ENCODE data around the gene PYCR2. TPM values are rescaled to one million over a fixed set of nuclear protein-coding genes. Genes with fewer than 3 reads are reported as not detected.

Gene PYCR2
- total RNA-seq, 4 donors from 2014 or later: 33.5 to 52.6 (median 45.6) TPM

- ATAC-seq (ENCODE audit: low FRiP score): peak; percentile 24
- TF ChIP-seq CTCF (IDR thresholded peaks at IDR 0.05): no peak
- no peak for DNase-seq (ENCODE audit: low spot score)
Observed at GRCh38 chr1:225881081-225881958, 42.7 kb downstream of the PYCR2 start.

- ATAC-seq (ENCODE audit: low FRiP score): no peak
- TF ChIP-seq CTCF (IDR thresholded peaks at IDR 0.05): no peak
- DNase-seq (ENCODE audit: low spot score): no peak
Observed at GRCh38 chr1:225880636-225881035, 43.4 kb downstream of the PYCR2 start.

DNA sequence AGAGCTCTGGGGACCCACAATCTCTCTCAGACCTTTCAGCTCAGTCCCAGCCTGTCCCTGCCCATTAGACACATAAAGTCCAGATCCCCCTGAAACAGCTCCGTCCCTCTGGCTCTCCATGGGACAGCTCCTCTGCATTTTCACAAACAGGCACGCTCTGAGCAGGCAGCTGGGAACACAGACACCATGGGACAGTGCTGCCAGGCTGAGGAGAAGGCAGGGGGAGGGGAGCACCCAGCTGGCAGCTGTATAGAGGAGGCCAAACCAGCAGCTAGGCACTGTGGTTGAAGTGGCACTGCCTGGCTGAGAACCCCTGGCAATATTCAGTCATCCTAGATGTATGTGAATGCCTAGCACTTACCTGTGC lies 43.8 kb downstream of the PYCR2 start:
- no peak for DNase-seq (ENCODE audit: low spot score)
- TF ChIP-seq CTCF (IDR thresholded peaks at IDR 0.05): no peak

DNA sequence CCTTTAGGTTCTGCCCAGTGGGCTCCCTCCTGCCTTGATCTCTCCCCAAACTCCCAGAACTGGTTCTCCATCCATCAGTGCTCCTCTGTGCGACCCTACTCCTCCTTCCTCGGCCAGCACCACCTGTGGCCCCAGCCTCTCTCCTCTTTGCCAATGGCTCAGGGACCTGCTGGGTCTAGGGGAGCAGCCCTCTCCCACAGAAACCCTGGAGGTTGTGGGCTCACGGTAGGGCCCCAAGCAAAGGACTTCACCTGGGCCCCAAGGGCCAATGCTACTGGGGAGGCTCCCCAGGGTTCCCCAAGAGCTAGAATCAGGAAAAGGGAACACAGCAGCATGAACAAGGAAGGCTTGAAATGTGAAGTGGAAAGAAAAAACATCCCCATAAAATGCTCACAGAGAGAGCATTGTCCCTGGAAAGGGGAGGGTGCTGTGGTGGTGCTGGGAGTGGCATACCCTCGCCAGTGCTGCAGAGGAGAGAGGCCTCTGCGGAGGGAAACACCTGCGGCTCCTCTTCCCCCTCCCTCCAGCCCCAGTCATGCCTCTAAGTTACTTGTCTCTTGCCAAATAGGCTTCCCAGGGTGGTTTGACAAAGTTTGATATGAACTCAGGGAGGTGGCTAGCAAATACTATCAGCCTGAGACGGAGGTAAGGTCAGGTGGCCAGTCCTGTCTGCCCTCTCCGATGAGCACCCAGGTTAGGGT lies 44.4 kb downstream of the PYCR2 start:
- DNase-seq (ENCODE audit: low spot score): no peak
- TF ChIP-seq CTCF (IDR thresholded peaks at IDR 0.05): no peak
- no peak for ATAC-seq (ENCODE audit: low FRiP score)

More for the DNA sequence above, 43.8 kb downstream of the PYCR2 start:
- ATAC-seq (ENCODE audit: low FRiP score): no peak

GRCh38 chr1:225878282-225878681 lies 45.8 kb downstream of the PYCR2 start:
- no peak for TF ChIP-seq CTCF (IDR thresholded peaks at IDR 0.05)
- DNase-seq (ENCODE audit: low spot score): no peak

GRCh38 chr1:225877580-225877979 lies 46.5 kb downstream of the PYCR2 start:
- no peak for TF ChIP-seq CTCF (IDR thresholded peaks at IDR 0.05)
- no peak for DNase-seq (ENCODE audit: low spot score)
- no peak for ATAC-seq (ENCODE audit: low FRiP score)

More at GRCh38 chr1:225878282-225878681, 45.8 kb downstream of the PYCR2 start:
- no peak for ATAC-seq (ENCODE audit: low FRiP score)

All from omental fat pad (tissue), 4 donors.